ENCODE measurements around the gene BFSP2.
A peak's percentile ranks its signal among the peaks of the same experiment; 100 is the strongest.
"Not testable (repeated sequence)": the region's sequence is repeated elsewhere in the genome, so short reads cannot be mapped to it uniquely, and the experiment has no call there.

Gene BFSP2

DNA sequence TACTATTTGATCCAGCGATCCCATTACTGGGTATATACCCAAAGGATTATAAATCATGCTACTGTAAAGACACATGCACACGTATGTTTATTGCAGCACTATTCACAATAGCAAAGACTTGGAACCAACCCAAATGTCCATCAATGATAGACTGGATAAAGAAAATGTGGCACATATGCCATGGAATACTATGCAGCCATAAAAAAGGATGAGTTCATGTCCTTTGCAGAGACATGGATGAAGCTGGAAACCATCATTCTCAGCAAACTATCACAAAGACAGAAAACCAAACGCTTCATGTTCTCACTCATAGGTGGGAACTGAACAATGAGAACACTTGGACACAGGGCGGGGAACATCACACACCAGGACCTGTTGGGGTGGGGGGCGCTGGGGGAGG, 82.6 kb downstream of the BFSP2 start:
- not testable (repeated sequence) for H3K4me2 ChIP-seq (ENCODE audit: insufficient read depth, low read length, poor library complexity, severe bottlenecking); H3K9ac ChIP-seq (ENCODE audit: low read depth, low read length, poor library complexity); H2BK5ac ChIP-seq (ENCODE audit: low read length); H2AFZ ChIP-seq (ENCODE audit: low read length); H3K36me3 ChIP-seq (replicated peaks in 1 of 2; ENCODE audit: control insufficient read depth in 2 of 2, insufficient read depth in 2 of 2, low read length in 2 of 2); H3K18ac ChIP-seq (ENCODE audit: low read length); H2BK120ac ChIP-seq (ENCODE audit: low read depth, low read length); DNase-seq (ENCODE audit: low spot score); H4K8ac ChIP-seq (ENCODE audit: low read depth, low read length); H2BK15ac ChIP-seq (ENCODE audit: low read length); H3K14ac ChIP-seq (ENCODE audit: low read length); H3K79me1 ChIP-seq (ENCODE audit: low read depth, low read length); H3K27ac ChIP-seq (replicated peaks; ENCODE audit: low read length); H3K27me3 ChIP-seq (ENCODE audit: control insufficient read depth in 3 of 3, insufficient read depth in 3 of 3, low read depth in 1 of 3, low read length in 3 of 3); H3K4me3 ChIP-seq (ENCODE audit: low read length in 2 of 2); H2AK5ac ChIP-seq (ENCODE audit: low read depth, low read length); H3K4ac ChIP-seq (ENCODE audit: low read length); H3K23ac ChIP-seq (ENCODE audit: low read depth, low read length, poor library complexity); H2BK12ac ChIP-seq (ENCODE audit: low read length); H4K91ac ChIP-seq (ENCODE audit: low read depth, low read length, poor library complexity)
- Histone ChIP-seq H3K9me3 (replicated peaks in 1 of 2; ENCODE audit: control insufficient read depth in 2 of 2, insufficient read depth in 1 of 2, low read depth in 1 of 2, low read length in 2 of 2) (peaks cover 11 to 14% of the 10 kb centered on the region in 2 donors), H3K4me1 (ENCODE audit: control insufficient read depth in 2 of 2, insufficient read depth in 1 of 2, low read depth in 1 of 2, low read length in 2 of 2) (peaks cover 0 to 10% of the 10 kb centered on the region in 2 donors)
- no CpG with 5 or more reads among the region's 5 CpGs for WGBS, 2 donors (ENCODE audit: extremely low coverage in 2 of 2, insufficient read length in 2 of 2, insufficient replicate concordance in 1 of 2)

DNA sequence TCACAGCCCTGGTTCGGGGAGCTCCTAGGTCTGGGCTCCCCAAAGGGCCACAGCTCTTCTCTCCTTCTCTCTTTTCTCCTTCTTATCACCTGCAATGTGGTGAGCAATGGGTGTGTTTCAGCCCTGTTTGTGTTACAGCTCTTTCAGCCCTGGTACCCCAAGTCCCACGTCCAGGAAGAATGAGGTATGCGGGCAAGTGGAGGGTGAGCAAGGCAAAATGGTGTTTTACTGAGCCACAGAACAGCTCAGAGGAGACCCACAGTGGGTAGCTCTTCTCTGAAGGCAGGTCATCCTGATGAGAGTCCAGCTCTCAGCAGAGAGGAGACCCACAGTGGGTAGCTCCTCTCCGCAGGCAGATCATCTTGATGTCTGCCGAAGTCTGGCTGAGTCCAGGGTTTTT, 86.8 kb downstream of the BFSP2 start:
- no peak overlapping the region for H4K8ac ChIP-seq (ENCODE audit: low read depth, low read length)
- H3K4me2 ChIP-seq (ENCODE audit: insufficient read depth, low read length, poor library complexity, severe bottlenecking) = no peak overlapping the region
- H3K4ac ChIP-seq (ENCODE audit: low read length) = no peak overlapping the region
- peak overlapping the region; percentile 89 for H2BK120ac ChIP-seq (ENCODE audit: low read depth, low read length)
- no peak overlapping the region for H3K9ac ChIP-seq (ENCODE audit: low read depth, low read length, poor library complexity)
- H3K79me1 ChIP-seq (ENCODE audit: low read depth, low read length) = no peaks in the 10 kb centered on the region
- H2BK12ac ChIP-seq (ENCODE audit: low read length) = peak overlapping the region; percentile 7
- no peak overlapping the region for H3K27ac ChIP-seq (replicated peaks; ENCODE audit: low read length)
- peaks cover 11 to 14% of the 10 kb centered on the region in 2 donors for H3K9me3 ChIP-seq (replicated peaks in 1 of 2; ENCODE audit: control insufficient read depth in 2 of 2, insufficient read depth in 1 of 2, low read depth in 1 of 2, low read length in 2 of 2)
- H4K91ac ChIP-seq (ENCODE audit: low read depth, low read length, poor library complexity) = no peak overlapping the region
- H2BK15ac ChIP-seq (ENCODE audit: low read length) = peak overlapping the region; percentile 86
- peak overlapping the region; percentile 52 for H3K18ac ChIP-seq (ENCODE audit: low read length)
- H3K36me3 ChIP-seq (replicated peaks in 1 of 2; ENCODE audit: control insufficient read depth in 2 of 2, insufficient read depth in 2 of 2, low read length in 2 of 2) = peaks cover 0 to 2% of the 10 kb centered on the region in 2 donors
- no peak overlapping the region for H3K23ac ChIP-seq (ENCODE audit: low read depth, low read length, poor library complexity)
- H2AK5ac ChIP-seq (ENCODE audit: low read depth, low read length) = peak overlapping the region; percentile 97
- H3K14ac ChIP-seq (ENCODE audit: low read length) = no peak overlapping the region
- no CpG with 5 or more reads among the region's 5 CpGs for WGBS, 2 donors (ENCODE audit: extremely low coverage in 2 of 2, insufficient read length in 2 of 2, insufficient replicate concordance in 1 of 2)
- H3K4me1 ChIP-seq (ENCODE audit: control insufficient read depth in 2 of 2, insufficient read depth in 1 of 2, low read depth in 1 of 2, low read length in 2 of 2) = no peaks in the 10 kb centered on the region
- no peaks in the 10 kb centered on the region for H3K27me3 ChIP-seq (ENCODE audit: control insufficient read depth in 3 of 3, insufficient read depth in 3 of 3, low read depth in 1 of 3, low read length in 3 of 3)
- H2AFZ ChIP-seq (ENCODE audit: low read length) = no peak overlapping the region
- no peak overlapping the region for H2BK5ac ChIP-seq (ENCODE audit: low read length)
- no peak for DNase-seq (ENCODE audit: low spot score)
- H3K4me3 ChIP-seq (ENCODE audit: low read length in 2 of 2) = no peak overlapping the region

GRCh38 chr3:133487204-133487603, 87.3 kb downstream of the BFSP2 start:
- H2BK5ac ChIP-seq (ENCODE audit: low read length) = no peak overlapping the region
- no peak overlapping the region for H3K18ac ChIP-seq (ENCODE audit: low read length)
- no peak overlapping the region for H2AFZ ChIP-seq (ENCODE audit: low read length)
- H3K36me3 ChIP-seq (replicated peaks in 1 of 2; ENCODE audit: control insufficient read depth in 2 of 2, insufficient read depth in 2 of 2, low read length in 2 of 2) = peaks cover 0 to 2% of the 10 kb centered on the region in 2 donors
- no peak overlapping the region for H3K4me2 ChIP-seq (ENCODE audit: insufficient read depth, low read length, poor library complexity, severe bottlenecking)
- H3K4ac ChIP-seq (ENCODE audit: low read length) = no peak overlapping the region
- no peak overlapping the region for H2BK120ac ChIP-seq (ENCODE audit: low read depth, low read length)
- H3K14ac ChIP-seq (ENCODE audit: low read length) = no peak overlapping the region
- no peak for DNase-seq (ENCODE audit: low spot score)
- no peaks in the 10 kb centered on the region for H3K79me1 ChIP-seq (ENCODE audit: low read depth, low read length)
- H3K9ac ChIP-seq (ENCODE audit: low read depth, low read length, poor library complexity) = no peak overlapping the region
- H2BK15ac ChIP-seq (ENCODE audit: low read length) = peak overlapping the region; percentile 86
- peaks cover 0 to 2% of the 10 kb centered on the region in 2 donors for H3K4me1 ChIP-seq (ENCODE audit: control insufficient read depth in 2 of 2, insufficient read depth in 1 of 2, low read depth in 1 of 2, low read length in 2 of 2)
- peak overlapping the region; percentile 16 for H2AK5ac ChIP-seq (ENCODE audit: low read depth, low read length)
- peak overlapping the region in 1 of 2 donors; percentile 65 for H3K4me3 ChIP-seq (ENCODE audit: low read length in 2 of 2)
- H3K27me3 ChIP-seq (ENCODE audit: control insufficient read depth in 3 of 3, insufficient read depth in 3 of 3, low read depth in 1 of 3, low read length in 3 of 3) = no peaks in the 10 kb centered on the region
- H2BK12ac ChIP-seq (ENCODE audit: low read length) = peak overlapping the region; percentile 7
- no peak overlapping the region for H3K23ac ChIP-seq (ENCODE audit: low read depth, low read length, poor library complexity)
- no peak overlapping the region for H4K8ac ChIP-seq (ENCODE audit: low read depth, low read length)
- no peak overlapping the region for H3K27ac ChIP-seq (replicated peaks; ENCODE audit: low read length)
- H4K91ac ChIP-seq (ENCODE audit: low read depth, low read length, poor library complexity) = no peak overlapping the region
- peaks cover 11 to 14% of the 10 kb centered on the region in 2 donors for H3K9me3 ChIP-seq (replicated peaks in 1 of 2; ENCODE audit: control insufficient read depth in 2 of 2, insufficient read depth in 1 of 2, low read depth in 1 of 2, low read length in 2 of 2)
- no CpG with 5 or more reads among the region's 4 CpGs for WGBS, 2 donors (ENCODE audit: extremely low coverage in 2 of 2, insufficient read length in 2 of 2, insufficient replicate concordance in 1 of 2)

DNA sequence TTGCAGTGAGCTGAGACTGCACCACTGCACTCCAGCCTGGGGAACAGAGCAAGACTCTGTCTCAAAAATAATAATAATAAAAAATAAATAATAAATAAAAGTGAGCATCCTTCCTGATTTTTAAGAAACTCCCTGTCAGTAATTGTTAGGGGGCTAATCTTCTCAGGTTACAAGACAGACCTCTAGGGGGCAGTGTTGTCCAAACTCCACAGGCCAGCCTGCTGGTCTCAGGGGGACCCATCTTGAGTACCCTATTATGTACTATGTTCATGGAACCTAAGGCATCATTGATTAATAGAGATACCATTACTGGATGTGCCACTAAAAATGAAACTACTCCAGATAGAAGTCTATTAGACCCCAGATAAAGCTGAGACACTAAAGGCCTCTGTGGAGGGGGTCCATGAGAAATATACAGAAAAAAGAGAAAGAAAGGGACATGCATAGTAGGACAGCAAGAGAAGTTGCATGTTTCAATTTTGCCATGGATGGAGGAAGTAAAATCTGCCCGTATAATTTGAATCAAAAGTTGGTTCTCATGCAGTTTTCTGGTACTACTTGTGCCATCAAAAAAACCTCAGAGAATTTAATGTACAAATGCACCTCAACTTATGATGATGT, 88.2 kb downstream of the BFSP2 start:
- no peak overlapping the region for H4K8ac ChIP-seq (ENCODE audit: low read depth, low read length)
- H2BK120ac ChIP-seq (ENCODE audit: low read depth, low read length) = no peak overlapping the region
- peaks cover 0 to 2% of the 10 kb centered on the region in 2 donors for H3K4me1 ChIP-seq (ENCODE audit: control insufficient read depth in 2 of 2, insufficient read depth in 1 of 2, low read depth in 1 of 2, low read length in 2 of 2)
- peaks cover 0 to 2% of the 10 kb centered on the region in 2 donors for H3K36me3 ChIP-seq (replicated peaks in 1 of 2; ENCODE audit: control insufficient read depth in 2 of 2, insufficient read depth in 2 of 2, low read length in 2 of 2)
- peaks cover 11 to 14% of the 10 kb centered on the region in 2 donors for H3K9me3 ChIP-seq (replicated peaks in 1 of 2; ENCODE audit: control insufficient read depth in 2 of 2, insufficient read depth in 1 of 2, low read depth in 1 of 2, low read length in 2 of 2)
- no peak overlapping the region for H4K91ac ChIP-seq (ENCODE audit: low read depth, low read length, poor library complexity)
- no peak overlapping the region for H3K4ac ChIP-seq (ENCODE audit: low read length)
- H3K79me1 ChIP-seq (ENCODE audit: low read depth, low read length) = no peaks in the 10 kb centered on the region
- H2BK5ac ChIP-seq (ENCODE audit: low read length) = no peak overlapping the region
- H3K27me3 ChIP-seq (ENCODE audit: control insufficient read depth in 3 of 3, insufficient read depth in 3 of 3, low read depth in 1 of 3, low read length in 3 of 3) = no peaks in the 10 kb centered on the region
- no peak overlapping the region for H3K9ac ChIP-seq (ENCODE audit: low read depth, low read length, poor library complexity)
- H3K27ac ChIP-seq (replicated peaks; ENCODE audit: low read length) = no peak overlapping the region
- WGBS, 2 donors (ENCODE audit: extremely low coverage in 2 of 2, insufficient read length in 2 of 2, insufficient replicate concordance in 1 of 2) = no CpG with 5 or more reads among the region's 1 CpG
- H3K18ac ChIP-seq (ENCODE audit: low read length) = no peak overlapping the region
- no peak overlapping the region for H3K23ac ChIP-seq (ENCODE audit: low read depth, low read length, poor library complexity)
- no peak overlapping the region for H2BK15ac ChIP-seq (ENCODE audit: low read length)
- H2BK12ac ChIP-seq (ENCODE audit: low read length) = no peak overlapping the region
- H2AFZ ChIP-seq (ENCODE audit: low read length) = no peak overlapping the region
- H3K4me2 ChIP-seq (ENCODE audit: insufficient read depth, low read length, poor library complexity, severe bottlenecking) = no peak overlapping the region
- no peak overlapping the region for H3K14ac ChIP-seq (ENCODE audit: low read length)
- no peak overlapping the region for H2AK5ac ChIP-seq (ENCODE audit: low read depth, low read length)
- DNase-seq (ENCODE audit: low spot score) = no peak
- H3K4me3 ChIP-seq (ENCODE audit: low read length in 2 of 2) = no peak overlapping the region

Measured in neuronal stem cell (in vitro differentiated cells).